ENCODE results near the gene NBAS. TPM values are rescaled to one million over a fixed set of nuclear protein-coding genes. Genes with fewer than 3 reads are reported as not detected.
"Not testable (repeated sequence)": the region's sequence is repeated elsewhere in the genome, so short reads cannot be mapped to it uniquely, and the experiment has no call there.

The NBAS gene
- polyA plus RNA-seq, 1 donor from 2014 or later: 31.9 TPM

DNA sequence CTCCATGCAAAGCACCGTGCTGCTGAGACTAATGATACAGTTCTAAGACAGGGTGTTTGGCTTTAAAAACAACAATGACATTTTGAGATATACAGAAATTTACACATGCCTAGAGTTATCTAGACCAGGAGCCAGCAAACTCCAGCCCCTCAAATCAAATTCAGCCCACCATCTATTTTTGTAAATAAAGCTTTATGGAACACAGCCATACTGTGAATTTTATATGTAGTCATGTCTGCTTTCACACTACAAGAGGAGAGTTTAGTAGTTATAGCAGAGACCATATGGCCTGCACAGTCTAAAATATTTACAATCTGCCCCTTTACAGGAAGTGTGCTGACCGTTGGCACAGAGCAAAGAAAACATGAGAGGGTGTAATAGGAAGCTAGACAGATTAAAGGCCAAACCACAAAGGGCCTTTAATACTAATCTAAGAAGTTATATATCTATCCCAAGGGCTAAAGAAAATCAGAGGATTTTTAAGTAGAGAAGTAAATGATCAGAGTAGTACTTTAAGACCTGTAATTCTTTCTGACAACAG is 39.4 kb downstream of the NBAS start:
- Histone ChIP-seq H2AFZ (ENCODE audit: low read depth, low read length) (no peak overlapping the region), H3K9me3 (ENCODE audit: low read length) (no peaks in the 10 kb centered on the region), H3K27ac (ENCODE audit: low read length) (no peak overlapping the region), H3K9ac (ENCODE audit: low read length) (no peak overlapping the region), H3K4me2 (ENCODE audit: low read length) (no peak overlapping the region), H3K4me3 (ENCODE audit: low read length) (no peak overlapping the region), H3K79me2 (replicated peaks; ENCODE audit: insufficient read depth, low read length) (no peaks in the 10 kb centered on the region), H3K36me3 (ENCODE audit: insufficient read depth, low read length) (no peaks in the 10 kb centered on the region), H3F3A (ENCODE audit: insufficient read depth, low read length, poor library complexity, severe bottlenecking) (no peaks in the 10 kb centered on the region), H3K9me2 (ENCODE audit: insufficient read depth, low read length) (no peaks in the 10 kb centered on the region), H4K20me1 (ENCODE audit: insufficient read depth) (no peaks in the 10 kb centered on the region), H3K27me3 (ENCODE audit: insufficient read depth, low read depth, low read length) (no peaks in the 10 kb centered on the region)
- TF ChIP-seq MXI1 (conservative IDR thresholded peaks at IDR 0.05; ENCODE audit: poor library complexity, severe bottlenecking) (no peak), SMC3 (conservative IDR thresholded peaks at IDR 0.05; ENCODE audit: poor library complexity) (no peak), CTCF (IDR thresholded peaks at IDR 0.05; ENCODE audit: poor library complexity, severe bottlenecking) (no peak), TAF1 (IDR thresholded peaks at IDR 0.05; ENCODE audit: low read depth) (no peak), EZH2 (IDR thresholded peaks at IDR 0.05; ENCODE audit: borderline replicate concordance, insufficient read depth, low read length, poor library complexity, severe bottlenecking) (no peak), RAD21 (conservative IDR thresholded peaks at IDR 0.05) (no peak), EP300 (conservative IDR thresholded peaks at IDR 0.05; ENCODE audit: poor library complexity, severe bottlenecking) (no peak)

DNA sequence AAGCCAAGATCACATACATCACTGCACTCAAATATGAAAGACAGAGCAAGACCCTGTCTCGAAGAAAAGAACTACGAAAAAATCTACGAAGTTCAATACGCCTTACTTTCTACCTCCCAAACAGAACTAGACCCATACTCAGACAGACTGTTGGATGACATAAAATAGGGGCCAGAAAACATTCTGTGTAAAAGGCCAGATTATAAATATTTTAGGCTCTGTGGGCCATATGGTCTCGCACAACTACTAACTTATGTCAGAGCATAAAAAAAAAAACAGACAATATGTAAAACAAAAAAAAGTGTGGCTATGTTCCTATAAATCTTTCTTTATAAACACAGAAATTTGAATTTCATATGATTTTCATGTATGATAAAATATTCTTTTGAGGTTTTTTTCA is 40.8 kb downstream of the NBAS start:
- no peaks in the 10 kb centered on the region for H3K27me3 ChIP-seq (ENCODE audit: insufficient read depth, low read depth, low read length)
- H3K27ac ChIP-seq (ENCODE audit: low read length): no peak overlapping the region
- no peak overlapping the region for H3K4me2 ChIP-seq (ENCODE audit: low read length)
- no peaks in the 10 kb centered on the region for H3K9me3 ChIP-seq (ENCODE audit: low read length)
- TF ChIP-seq EZH2 (IDR thresholded peaks at IDR 0.05; ENCODE audit: borderline replicate concordance, insufficient read depth, low read length, poor library complexity, severe bottlenecking): no peak
- TF ChIP-seq, protein P1, sequence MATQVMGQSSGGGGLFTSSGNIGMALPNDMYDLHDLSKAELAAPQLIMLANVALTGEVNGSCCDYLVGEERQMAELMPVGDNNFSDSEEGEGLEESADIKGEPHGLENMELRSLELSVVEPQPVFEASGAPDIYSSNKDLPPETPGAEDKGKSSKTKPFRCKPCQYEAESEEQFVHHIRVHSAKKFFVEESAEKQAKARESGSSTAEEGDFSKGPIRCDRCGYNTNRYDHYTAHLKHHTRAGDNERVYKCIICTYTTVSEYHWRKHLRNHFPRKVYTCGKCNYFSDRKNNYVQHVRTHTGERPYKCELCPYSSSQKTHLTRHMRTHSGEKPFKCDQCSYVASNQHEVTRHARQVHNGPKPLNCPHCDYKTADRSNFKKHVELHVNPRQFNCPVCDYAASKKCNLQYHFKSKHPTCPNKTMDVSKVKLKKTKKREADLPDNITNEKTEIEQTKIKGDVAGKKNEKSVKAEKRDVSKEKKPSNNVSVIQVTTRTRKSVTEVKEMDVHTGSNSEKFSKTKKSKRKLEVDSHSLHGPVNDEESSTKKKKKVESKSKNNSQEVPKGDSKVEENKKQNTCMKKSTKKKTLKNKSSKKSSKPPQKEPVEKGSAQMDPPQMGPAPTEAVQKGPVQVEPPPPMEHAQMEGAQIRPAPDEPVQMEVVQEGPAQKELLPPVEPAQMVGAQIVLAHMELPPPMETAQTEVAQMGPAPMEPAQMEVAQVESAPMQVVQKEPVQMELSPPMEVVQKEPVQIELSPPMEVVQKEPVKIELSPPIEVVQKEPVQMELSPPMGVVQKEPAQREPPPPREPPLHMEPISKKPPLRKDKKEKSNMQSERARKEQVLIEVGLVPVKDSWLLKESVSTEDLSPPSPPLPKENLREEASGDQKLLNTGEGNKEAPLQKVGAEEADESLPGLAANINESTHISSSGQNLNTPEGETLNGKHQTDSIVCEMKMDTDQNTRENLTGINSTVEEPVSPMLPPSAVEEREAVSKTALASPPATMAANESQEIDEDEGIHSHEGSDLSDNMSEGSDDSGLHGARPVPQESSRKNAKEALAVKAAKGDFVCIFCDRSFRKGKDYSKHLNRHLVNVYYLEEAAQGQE (IDR thresholded peaks at IDR 0.05; ENCODE audit: borderline replicate concordance): no peak
- TF ChIP-seq RAD21 (conservative IDR thresholded peaks at IDR 0.05): no peak
- TF ChIP-seq CTCF (IDR thresholded peaks at IDR 0.05; ENCODE audit: poor library complexity, severe bottlenecking): no peak
- no peak for TF ChIP-seq SMC3 (conservative IDR thresholded peaks at IDR 0.05; ENCODE audit: poor library complexity)
- no peak for TF ChIP-seq TAF1 (IDR thresholded peaks at IDR 0.05; ENCODE audit: low read depth)
- TF ChIP-seq POLR2AphosphoS5 (IDR thresholded peaks at IDR 0.05): no peak
- H3K9me2 ChIP-seq (ENCODE audit: insufficient read depth, low read length): no peaks in the 10 kb centered on the region
- no peaks in the 10 kb centered on the region for H3F3A ChIP-seq (ENCODE audit: insufficient read depth, low read length, poor library complexity, severe bottlenecking)
- H3K36me3 ChIP-seq (ENCODE audit: insufficient read depth, low read length): no peaks in the 10 kb centered on the region
- no peaks in the 10 kb centered on the region for H3K79me2 ChIP-seq (replicated peaks; ENCODE audit: insufficient read depth, low read length)
- H3K4me3 ChIP-seq (ENCODE audit: low read length): no peak overlapping the region
- no peak overlapping the region for H3K9ac ChIP-seq (ENCODE audit: low read length)
- no peaks in the 10 kb centered on the region for H4K20me1 ChIP-seq (ENCODE audit: insufficient read depth)
- no peak overlapping the region for H2AFZ ChIP-seq (ENCODE audit: low read depth, low read length)

GRCh38 chr2:15518759-15519158 is 42.4 kb downstream of the NBAS start:
- H3K27me3 ChIP-seq (ENCODE audit: insufficient read depth, low read depth, low read length); H3K4me2 ChIP-seq (ENCODE audit: low read length); H3K4me3 ChIP-seq (ENCODE audit: low read length); H3K9me3 ChIP-seq (ENCODE audit: low read length); H3K36me3 ChIP-seq (ENCODE audit: insufficient read depth, low read length); H2AFZ ChIP-seq (ENCODE audit: low read depth, low read length); H3K79me2 ChIP-seq (replicated peaks; ENCODE audit: insufficient read depth, low read length); H3K27ac ChIP-seq (ENCODE audit: low read length); H3K9ac ChIP-seq (ENCODE audit: low read length); H3F3A ChIP-seq (ENCODE audit: insufficient read depth, low read length, poor library complexity, severe bottlenecking); H4K20me1 ChIP-seq (ENCODE audit: insufficient read depth); H3K9me2 ChIP-seq (ENCODE audit: insufficient read depth, low read length): not testable (repeated sequence)

Measured in neural cell (in vitro differentiated cells).